ENCODE results near the gene ACVR1B.

GRCh38 chr12:51944608-51945233 is 6.8 kb upstream of the ACVR1B start:
- TF ChIP-seq CTCF (IDR thresholded peaks at IDR 0.05) = no peak
- TF ChIP-seq POLR2A (IDR thresholded peaks at IDR 0.05) = no peak

Data from heart left ventricle (tissue), 13 donors.